K562 (cell line): ENCODE data around the gene TMEM131L. TPM values are rescaled to one million over a fixed set of nuclear protein-coding genes. Genes with fewer than 3 reads are reported as not detected.

ENCODE experiments used
- ATAC-seq: fragments of 200-7000 bp; cut with Tn5 transposase; 3 replicates; pipeline ENCODE4 v1.9.1; 2020; ENCODE audit warnings: moderate library complexity
- BruUV-seq: library from RNA; stranded (reverse); fragments of 400-500 nt; replicated peaks from 2 replicates; lab custom pipeline; 2021; lab: Mats Ljungman, UMichigan
- CTCF ChIA-PET: fragments of 300-600 bp; formaldehyde crosslinking; extraction: SDS; loops from one replicate; lab custom pipeline; 2021; ENCODE audit warnings: low intra/inter-chr PET ratio; lab: Yijun Ruan, JAX
- POLR2A ChIA-PET: fragments of 300-600, 350-650 bp; sonication (Branson Sonifier 250); formaldehyde crosslinking; extraction: SDS; loops from one replicate; lab custom pipeline; 2021; ENCODE audit warnings: antibody characterized with exemption, inconsistent platforms; lab: Yijun Ruan, JAX
- DNase-seq, 4 experiments: peaks; one replicate each; pipeline versions ENCODE4 v3.0.0 to v3.0.0-alpha.2; 2011 to 2018; ENCODE audit warnings: low spot score in 3 of 4, mixed read lengths in 3 of 4; ENCODE audit errors: extremely low read depth in 1 of 4
- FAIRE-seq: peaks from 2 replicates; lab custom pipeline; 2011; peaks lifted over from hg19 to GRCh38; lab: Jason Lieb, UNC
- H2AFZ ChIP-seq: 2 replicates; pipeline ENCODE4 v1.6.0; 2011; ENCODE audit warnings: low read depth, low read length, control low read depth, inconsistent platforms
- H3K27ac ChIP-seq: fragments of 200-600 bp; 3 replicates; pipeline ENCODE4 v1.8.0; 2011; ENCODE audit warnings: low read depth, mild to moderate bottlenecking, control low read depth, inconsistent platforms, low read length, moderate library complexity, mixed read lengths; ENCODE audit errors: extremely low read depth
- H3K27me3 ChIP-seq, 2 experiments: fragments of 300-600 bp in 1 of 2; 2 replicates in 1 of 2; 3 replicates in 1 of 2; pipeline versions ENCODE4 v1.6.0 to v1.8.0; 2011; ENCODE audit warnings: inconsistent platforms in 2 of 2, low read length in 2 of 2, mild to moderate bottlenecking in 1 of 2, mixed read lengths in 1 of 2, moderate library complexity in 1 of 2; ENCODE audit not compliant: control insufficient read depth in 2 of 2, insufficient read depth in 2 of 2
- H3K36me3 ChIP-seq: fragments of 300-600 bp; 3 replicates; pipeline ENCODE4 v1.8.0; 2011; ENCODE audit warnings: mild to moderate bottlenecking, low read length, inconsistent platforms; ENCODE audit not compliant: control insufficient read depth, insufficient read depth
- H3K4me1 ChIP-seq, 2 experiments: fragments of 200-600 bp in 1 of 2; replicated peaks in 1 of 2; 2 replicates in 1 of 2; 3 replicates in 1 of 2; pipeline versions ENCODE4 v1.5.1 to v1.8.0; 2011; ENCODE audit warnings: inconsistent platforms in 2 of 2, low read length in 2 of 2, mild to moderate bottlenecking in 1 of 2, mixed read lengths in 1 of 2, moderate library complexity in 1 of 2; ENCODE audit not compliant: control insufficient read depth in 2 of 2, insufficient read depth in 2 of 2
- H3K4me2 ChIP-seq: 2 replicates; pipeline ENCODE4 v1.6.1; 2011; ENCODE audit warnings: low read length, control low read depth, inconsistent platforms, mixed read lengths; ENCODE audit not compliant: insufficient read depth
- H3K4me3 ChIP-seq: fragments of 200-600 bp; sonication (generic), shearing (Covaris generic); 2 replicates; pipeline ENCODE4 v1.5.1; 2016; ENCODE audit warnings: control low read depth, inconsistent platforms
- H3K79me2 ChIP-seq: fragments of 200-600 bp; 3 replicates; pipeline ENCODE4 v1.8.0; 2011; ENCODE audit warnings: low read length, inconsistent platforms; ENCODE audit not compliant: control insufficient read depth, insufficient read depth
- H3K9ac ChIP-seq, 2 experiments: 2 replicates each; pipeline versions ENCODE4 v1.6.0 to v1.6.1; 2011; ENCODE audit warnings: low read depth in 2 of 2, low read length in 2 of 2, control low read depth in 1 of 2, inconsistent platforms in 1 of 2, mild to moderate bottlenecking in 1 of 2, mixed read lengths in 1 of 2; ENCODE audit not compliant: insufficient read depth in 1 of 2
- H3K9me1 ChIP-seq: one replicate; pipeline ENCODE4 v1.6.0; 2011; ENCODE audit warnings: inconsistent platforms, mild to moderate bottlenecking, low read length, moderate library complexity; ENCODE audit not compliant: control insufficient read depth, insufficient read depth
- H3K9me3 ChIP-seq: replicated peaks from 2 replicates; pipeline ENCODE4 v1.5.1; 2011; ENCODE audit warnings: low read depth, low read length, inconsistent platforms; ENCODE audit not compliant: control insufficient read depth, insufficient read depth
- H4K20me1 ChIP-seq: replicated peaks from 2 replicates; pipeline ENCODE4 v1.6.1; 2011; ENCODE audit warnings: low read length, inconsistent platforms, mixed read lengths; ENCODE audit not compliant: control insufficient read depth, insufficient read depth
- ARHGAP35 ChIP-seq: fragments of 450-650 bp; IDR thresholded peaks from 2 replicates; pipeline ENCODE4 v1.6.1; 2018; ENCODE audit not compliant: partially characterized antibody
- CTCFL ChIP-seq: IDR thresholded peaks from 2 replicates; pipeline ENCODE4 v1.6.1; 2011; ENCODE audit warnings: borderline replicate concordance, low read depth, mild to moderate bottlenecking, moderate library complexity, low read length; ENCODE audit not compliant: insufficient read depth, poor library complexity, severe bottlenecking
- NCOA4 ChIP-seq: fragments of 450-650 bp; IDR thresholded peaks from 2 replicates; pipeline ENCODE4 v1.6.1; 2018; ENCODE audit warnings: mild to moderate bottlenecking; ENCODE audit not compliant: partially characterized antibody
- POLR2H ChIP-seq: IDR thresholded peaks from 2 replicates; pipeline ENCODE4 v1.6.1; 2016; ENCODE audit warnings: missing genetic modification characterization, low read depth, mild to moderate bottlenecking, control low read depth, missing compliant biosample characterization, moderate library complexity
- SRSF3 ChIP-seq: fragments of 200-400 bp; formaldehyde crosslinking; IDR thresholded peaks from 2 replicates; pipeline ENCODE4 v1.6.1; 2016; ENCODE audit warnings: mild to moderate bottlenecking, low read length, moderate library complexity; ENCODE audit not compliant: insufficient read depth
- SRSF9 ChIP-seq: fragments of 200-400 bp; formaldehyde crosslinking; IDR thresholded peaks from 2 replicates; pipeline ENCODE4 v1.6.1; 2017; ENCODE audit warnings: low read depth, low read length, borderline replicate concordance
- TAL1 ChIP-seq: fragments of 450-650 bp; IDR thresholded peaks from 2 replicates; pipeline ENCODE4 v1.6.1; 2016; ENCODE audit warnings: mild to moderate bottlenecking
- WGBS: fragments of 100-300 bp; shearing (Covaris generic); methylation state at CpG from one replicate; pipeline ENCODE4 v1.1.6; 2016; ENCODE audit warnings: low coverage, mixed read lengths; ENCODE audit not compliant: insufficient coverage; ENCODE audit errors: missing lambda C conversion rate; 5-methylcytosine and 5-hydroxymethylcytosine counted together
- in situ Hi-C: fragments of 300-500 bp; cut with MboI; formaldehyde crosslinking; loops from 4 replicates; pipeline ENCODE4 v1.15.0; 2018; ENCODE audit warnings: inconsistent platforms, mixed read lengths
- intact Hi-C: fragments of 100-400 bp; cut with micrococcal nuclease; formaldehyde crosslinking; loops from 2 replicates; pipeline ENCODE4 v1.14.2; 2022
- polyA plus RNA-seq, 8 experiments: library from polyadenylated mRNA; depleted of rRNA in 4 of 8; stranded (reverse) in 5 of 8; unstranded in 3 of 8; fragments of >200 nt; fragmentation: Nextera tagmentation in 2 of 8; fragmentation: Illumina TruSeq in 1 of 8; extraction: Ambion mirVana in 2 of 8; extraction: Trizol in 1 of 8; gene quantifications; 2 replicates each; pipeline versions ENCODE4 v1.2.1 to v1.2.3, GENCODE V29; 2011 to 2014; ENCODE audit warnings: inconsistent platforms in 1 of 8, missing spikeins in 1 of 8
- total RNA-seq, 7 experiments: library from RNA; depleted of rRNA in 6 of 7; stranded (reverse); fragments of >200 nt in 6 of 7; fragmentation: Illumina TruSeq in 2 of 7; extraction: Trizol in 2 of 7; gene quantifications; 2 replicates each; pipeline versions ENCODE4 v1.2.1 to v1.2.3, GENCODE V29; 2011 to 2021; ENCODE audit warnings: low replicate concordance in 1 of 7
- TF ChIP-seq, protein P1 (sequence below): fragments of 250-450 bp; sonication (Bioruptor Pico); IDR thresholded peaks from 2 replicates; pipeline ENCODE4 v1.5.0; 2020; ENCODE audit warnings: mild to moderate bottlenecking, borderline replicate concordance

Gene TMEM131L
- total and polyA plus RNA-seq, 9 of the 15 experiments (the other 6 are each of a cell fraction or from before 2014, with no cell fraction given) = 1.2 to 20.8 (median 12.9) TPM

GRCh38 chr4:153513596-153513995, 47.4 kb downstream of the TMEM131L start:
- H3K4me2 ChIP-seq = no peak overlapping the region
- H3K4me1 ChIP-seq = peaks cover 5 to 8% of the 10 kb centered on the region in 2 experiments; a peak in 4 of 5 replicates
- no peak overlapping the region for H3K27ac ChIP-seq
- ATAC-seq (no peak), FAIRE-seq (no peak), DNase-seq (no peak)
- intact Hi-C loops (no loop called here), in situ Hi-C loops (no loop called here)
- H3K9me3 ChIP-seq = no peaks in the 10 kb centered on the region
- no peaks in the 10 kb centered on the region for H3K27me3 ChIP-seq
- peaks cover 9% of the 10 kb centered on the region; the same call in 1 of the 3 replicates for H3K36me3 ChIP-seq
- no peak overlapping the region for H3K9ac ChIP-seq
- no TSS peak for BruUV-seq
- POLR2A ChIA-PET = interaction anchor here (0.7 to 0.9 kb wide), 2 partner anchors 12 to 16 kb away, joined by 3 read pairs; no protein-coding TSS in a partner anchor
- H4K20me1 ChIP-seq = no peaks in the 10 kb centered on the region; the same call in 1 of the 2 replicates
- TF ChIP-seq ARHGAP35 = no peak
- TF ChIP-seq, protein P1, sequence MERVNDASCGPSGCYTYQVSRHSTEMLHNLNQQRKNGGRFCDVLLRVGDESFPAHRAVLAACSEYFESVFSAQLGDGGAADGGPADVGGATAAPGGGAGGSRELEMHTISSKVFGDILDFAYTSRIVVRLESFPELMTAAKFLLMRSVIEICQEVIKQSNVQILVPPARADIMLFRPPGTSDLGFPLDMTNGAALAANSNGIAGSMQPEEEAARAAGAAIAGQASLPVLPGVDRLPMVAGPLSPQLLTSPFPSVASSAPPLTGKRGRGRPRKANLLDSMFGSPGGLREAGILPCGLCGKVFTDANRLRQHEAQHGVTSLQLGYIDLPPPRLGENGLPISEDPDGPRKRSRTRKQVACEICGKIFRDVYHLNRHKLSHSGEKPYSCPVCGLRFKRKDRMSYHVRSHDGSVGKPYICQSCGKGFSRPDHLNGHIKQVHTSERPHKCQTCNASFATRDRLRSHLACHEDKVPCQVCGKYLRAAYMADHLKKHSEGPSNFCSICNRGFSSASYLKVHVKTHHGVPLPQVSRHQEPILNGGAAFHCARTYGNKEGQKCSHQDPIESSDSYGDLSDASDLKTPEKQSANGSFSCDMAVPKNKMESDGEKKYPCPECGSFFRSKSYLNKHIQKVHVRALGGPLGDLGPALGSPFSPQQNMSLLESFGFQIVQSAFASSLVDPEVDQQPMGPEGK (CRISPR knock-in tag) = no peak
- TF ChIP-seq POLR2H (tag) = no peak
- no peak for TF ChIP-seq TAL1
- no peak for TF ChIP-seq NCOA4
- no peak for TF ChIP-seq CTCFL
- TF ChIP-seq SRSF9 = no peak
- no peak for TF ChIP-seq SRSF3
- TF ChIP-seq, all 486 proteins: peak for 0
- Histone ChIP-seq H3K9me1 (no peaks in the 10 kb centered on the region), H2AFZ (no peak overlapping the region), H3K4me3 (no peak overlapping the region), H3K79me2 (peaks cover 28% of the 10 kb centered on the region; the same call in 2 of the 3 replicates)
- 63% methylated on average over 1 of the region's 1 CpG for WGBS
- CTCF ChIA-PET = no interaction called here
